Right atrium auricular region (tissue), 2 donors: ENCODE results near the gene ZNF579. TPM values are rescaled to one million over a fixed set of nuclear protein-coding genes. Genes with fewer than 3 reads are reported as not detected.
A peak's percentile ranks its signal among the peaks of the same experiment; 100 is the strongest.

Experiments used
- DNase-seq: peaks from one replicate; pipeline ENCODE4 v3.0.0-alpha.2; 2019; ENCODE audit warnings: low spot score
- H3K27ac ChIP-seq, 2 donors: fragments of 200-600 bp; sonication (generic); 1 replicate in 1 of 2; 2 replicates in 1 of 2; pipeline ENCODE4 v1.5.1; 2016 to 2019
- H3K27me3 ChIP-seq, 2 donors: fragments of 200-600 bp; sonication (generic); one replicate each; pipeline versions ENCODE4 v1.5.1 to v1.6.0; 2017 to 2019
- H3K36me3 ChIP-seq: fragments of 200-600 bp; sonication (generic); one replicate; pipeline ENCODE4 v1.5.1; 2016
- H3K4me1 ChIP-seq, 2 donors: fragments of 200-600 bp; sonication (generic); one replicate each; pipeline versions ENCODE4 v1.5.1 to v1.6.0; 2017 to 2019
- H3K4me3 ChIP-seq, 2 donors: fragments of 200-600 bp; sonication (generic); 1 replicate in 1 of 2; 2 replicates in 1 of 2; pipeline ENCODE4 v1.5.1; 2017 to 2019; ENCODE audit warnings: mild to moderate bottlenecking in 1 of 2, moderate library complexity in 1 of 2
- H3K9me3 ChIP-seq, 2 donors: fragments of 200-600 bp; sonication (generic); one replicate each; pipeline ENCODE4 v1.5.1; 2019
- total RNA-seq, 2 donors: library from RNA; depleted of rRNA; stranded (reverse); fragments of >200 nt; gene quantifications; one replicate each; pipeline ENCODE4 v1.1.0, GENCODE V29; 2016
- TF ChIP-seq, protein P1 (sequence below), 2 donors: fragments of 200-600 bp; sonication (generic); IDR thresholded peaks; one replicate each; pipeline ENCODE4 v1.5.1; 2019; ENCODE audit warnings: antibody characterized with exemption in 2 of 2

ZNF579 gene
- total RNA-seq, 2 donors from 2014 or later: 6.2 to 6.4 TPM

GRCh38 chr19:55590617-55591016 lies 10.0 kb upstream of the ZNF579 start:
- Histone ChIP-seq H3K36me3 (peaks cover 15% of the 10 kb centered on the region), H3K4me1 (peaks cover 0 to 26% of the 10 kb centered on the region in 2 donors), H3K9me3 (no peaks in the 10 kb centered on the region), H3K27ac (no peak overlapping the region), H3K4me3 (no peak overlapping the region), H3K27me3 (no peaks in the 10 kb centered on the region)
- no peak for DNase-seq
- TF ChIP-seq, protein P1, sequence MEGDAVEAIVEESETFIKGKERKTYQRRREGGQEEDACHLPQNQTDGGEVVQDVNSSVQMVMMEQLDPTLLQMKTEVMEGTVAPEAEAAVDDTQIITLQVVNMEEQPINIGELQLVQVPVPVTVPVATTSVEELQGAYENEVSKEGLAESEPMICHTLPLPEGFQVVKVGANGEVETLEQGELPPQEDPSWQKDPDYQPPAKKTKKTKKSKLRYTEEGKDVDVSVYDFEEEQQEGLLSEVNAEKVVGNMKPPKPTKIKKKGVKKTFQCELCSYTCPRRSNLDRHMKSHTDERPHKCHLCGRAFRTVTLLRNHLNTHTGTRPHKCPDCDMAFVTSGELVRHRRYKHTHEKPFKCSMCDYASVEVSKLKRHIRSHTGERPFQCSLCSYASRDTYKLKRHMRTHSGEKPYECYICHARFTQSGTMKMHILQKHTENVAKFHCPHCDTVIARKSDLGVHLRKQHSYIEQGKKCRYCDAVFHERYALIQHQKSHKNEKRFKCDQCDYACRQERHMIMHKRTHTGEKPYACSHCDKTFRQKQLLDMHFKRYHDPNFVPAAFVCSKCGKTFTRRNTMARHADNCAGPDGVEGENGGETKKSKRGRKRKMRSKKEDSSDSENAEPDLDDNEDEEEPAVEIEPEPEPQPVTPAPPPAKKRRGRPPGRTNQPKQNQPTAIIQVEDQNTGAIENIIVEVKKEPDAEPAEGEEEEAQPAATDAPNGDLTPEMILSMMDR (IDR thresholded peaks at IDR 0.05): no peak

DNA sequence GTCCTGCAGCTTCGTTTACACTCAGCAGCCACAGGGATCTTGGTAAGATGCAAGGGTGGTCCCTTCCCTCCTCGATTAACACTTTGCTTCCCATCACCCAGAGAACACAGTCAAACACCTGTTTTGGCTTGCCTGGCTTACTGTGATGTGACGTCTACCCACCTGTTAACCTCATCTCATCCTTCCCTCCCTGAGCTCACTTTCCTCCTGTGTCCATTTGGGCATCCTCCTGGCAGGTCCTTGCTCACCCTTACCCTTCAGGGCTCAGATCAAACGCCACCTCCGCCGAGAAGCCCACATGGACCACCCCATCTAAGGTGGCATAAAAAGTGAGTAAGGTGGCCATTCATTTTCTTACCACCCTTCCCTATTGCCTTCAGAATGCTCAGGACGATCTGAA lies 9.5 kb upstream of the ZNF579 start:
- DNase-seq: no peak
- H3K9me3 ChIP-seq: no peaks in the 10 kb centered on the region
- H3K36me3 ChIP-seq: peaks cover 10% of the 10 kb centered on the region
- no peak overlapping the region for H3K4me3 ChIP-seq
- TF ChIP-seq, protein P1 (IDR thresholded peaks at IDR 0.05): no peak
- no peaks in the 10 kb centered on the region for H3K27me3 ChIP-seq
- H3K4me1 ChIP-seq: peaks cover 0 to 29% of the 10 kb centered on the region in 2 donors
- H3K27ac ChIP-seq: no peak overlapping the region

DNA sequence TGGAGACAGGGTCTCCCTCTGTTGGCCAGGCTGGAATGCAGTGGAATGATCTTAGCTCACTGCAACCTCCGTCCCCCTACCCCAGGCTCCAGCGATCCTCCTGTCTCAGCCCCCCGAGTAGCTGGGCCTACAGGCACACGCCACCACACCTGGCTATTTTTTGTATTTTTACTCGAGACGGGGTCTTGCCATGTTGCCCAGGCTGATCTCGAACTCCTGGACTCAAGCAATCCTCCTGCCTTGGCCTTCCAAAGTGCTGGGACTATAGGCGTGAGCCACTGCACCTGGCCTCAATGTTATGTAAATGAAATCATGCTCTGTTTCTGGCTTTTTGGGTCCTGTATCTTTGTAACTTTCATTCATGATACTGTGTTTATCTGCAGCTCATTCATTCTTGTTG lies 8.1 kb upstream of the ZNF579 start:
- no peak overlapping the region for H3K4me3 ChIP-seq
- peaks cover 9% of the 10 kb centered on the region for H3K36me3 ChIP-seq
- TF ChIP-seq, protein P1 (IDR thresholded peaks at IDR 0.05): no peak
- H3K27me3 ChIP-seq: no peaks in the 10 kb centered on the region
- H3K9me3 ChIP-seq: no peaks in the 10 kb centered on the region
- H3K27ac ChIP-seq: no peak overlapping the region
- DNase-seq: no peak
- H3K4me1 ChIP-seq: peaks cover 0 to 29% of the 10 kb centered on the region in 2 donors

DNA sequence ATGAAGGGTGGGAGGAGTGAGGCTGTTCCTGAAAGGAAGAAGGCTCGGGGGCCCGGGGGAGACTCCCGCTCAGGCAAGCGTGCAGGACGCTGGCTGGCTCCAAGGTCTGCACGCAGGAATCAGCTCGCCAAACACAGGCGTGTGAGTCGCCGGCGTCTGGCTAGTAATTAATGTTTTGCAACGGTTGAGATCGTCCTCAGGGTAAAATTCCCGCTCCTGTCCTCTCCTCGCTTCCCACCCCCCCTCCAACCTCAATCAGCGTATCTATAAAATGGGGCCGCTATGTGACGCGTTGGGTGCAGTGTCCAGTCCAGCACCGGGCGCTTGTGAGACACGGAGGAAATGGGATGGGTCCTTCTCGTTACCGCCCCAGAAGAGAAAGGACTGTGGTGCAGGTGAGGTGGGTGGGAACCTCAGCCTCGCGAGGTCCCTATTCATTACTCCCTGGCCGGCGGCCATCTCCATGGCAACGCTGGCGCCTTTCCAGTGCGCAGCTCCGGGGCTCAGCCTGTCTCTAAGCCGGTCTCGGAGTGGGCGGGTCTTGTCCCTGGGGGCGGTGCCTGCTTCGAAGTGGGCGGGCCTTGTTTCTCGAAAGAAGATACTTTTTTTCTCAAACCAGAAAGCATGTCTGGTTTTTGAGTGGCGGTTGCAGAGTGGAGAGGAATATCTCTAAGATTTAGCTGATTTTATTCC lies 6.5 kb upstream of the ZNF579 start:
- H3K36me3 ChIP-seq: peaks cover 6% of the 10 kb centered on the region
- H3K4me1 ChIP-seq: peaks cover 0 to 29% of the 10 kb centered on the region in 2 donors
- no peak overlapping the region for H3K27ac ChIP-seq
- DNase-seq: peak; percentile 91
- peak overlapping the region; percentile 18 to 48 for H3K4me3 ChIP-seq
- H3K9me3 ChIP-seq: no peaks in the 10 kb centered on the region
- TF ChIP-seq, protein P1 (IDR thresholded peaks at IDR 0.05): no peak
- H3K27me3 ChIP-seq: no peaks in the 10 kb centered on the region

- peak overlapping the region; percentile 38 to 45 for H3K4me3 ChIP-seq
- TF ChIP-seq, protein P1 (IDR thresholded peaks at IDR 0.05): no peak
- peak; percentile 61 for DNase-seq
- H3K27ac ChIP-seq: peak overlapping the region; percentile 65 to 67
- no peaks in the 10 kb centered on the region for H3K36me3 ChIP-seq
- peaks cover 0 to 41% of the 10 kb centered on the region in 2 donors for H3K4me1 ChIP-seq
- no peaks in the 10 kb centered on the region for H3K27me3 ChIP-seq
- H3K9me3 ChIP-seq: no peaks in the 10 kb centered on the region
Observed at GRCh38 chr19:55585658-55586339, 5.2 kb upstream of the ZNF579 start.
